T-helper 17 cell (primary cell): Measurements from ENCODE around the gene CEP97. TPM values are rescaled to one million over a fixed set of nuclear protein-coding genes. Genes with fewer than 3 reads are reported as not detected.
"Not testable (repeated sequence)": the region's sequence is repeated elsewhere in the genome, so short reads cannot be mapped to it uniquely, and the experiment has no call there.

Source experiments
- ATAC-seq: fragments of 150-1000 bp; cut with Tn5 transposase; 2 replicates; pipeline ENCODE4 v1.10.0; 2021; ENCODE audit warnings: mild to moderate bottlenecking, moderate library complexity
- DNase-seq, 3 donors: peaks; one replicate each; pipeline versions ENCODE4 v3.0.0 to v3.0.0-alpha.2; 2020 to 2021
- H3K9me3 ChIP-seq: one replicate; pipeline ENCODE4 v1.7.0; 2013; ENCODE audit warnings: low read length, mild to moderate bottlenecking; ENCODE audit not compliant: control insufficient read depth, poor library complexity, severe bottlenecking
- H3K27ac Mint-ChIP-seq: one replicate; pipeline ENCODE4 v1.8.0; 2022; ENCODE audit warnings: mild to moderate bottlenecking, moderate library complexity, mixed read lengths
- H3K27me3 Mint-ChIP-seq: one replicate; pipeline ENCODE4 v1.8.0; 2022; ENCODE audit warnings: mixed read lengths
- H3K36me3 Mint-ChIP-seq: one replicate; pipeline ENCODE4 v1.8.0; 2022; ENCODE audit warnings: low read depth, mixed read lengths
- H3K4me1 Mint-ChIP-seq: one replicate; pipeline ENCODE4 v1.8.0; 2022; ENCODE audit warnings: mild to moderate bottlenecking, mixed read lengths
- H3K4me3 Mint-ChIP-seq: one replicate; pipeline ENCODE4 v1.8.0; 2022; ENCODE audit warnings: mild to moderate bottlenecking, moderate library complexity, mixed read lengths
- total RNA-seq, 4 donors: library from RNA in 2 of 4; stranded (reverse) in 2 of 4; gene quantifications; one replicate each; pipeline ENCODE4 v1.2.3 and lab custom pipeline; 2022 to 2026

The CEP97 gene
- total RNA-seq, 2 donors from 2014 or later, result 10.4 to 11.1 TPM

GRCh38 chr3:101722394-101723173, 1.8 kb upstream of the CEP97 start:
- DNase-seq, result no peak

GRCh38 chr3:101725194-101725889, 928 bp downstream of the CEP97 start:
- Mint-ChIP-seq H3K27ac (peak overlapping the region; percentile 94), H3K4me1 (peaks cover 31% of the 10 kb centered on the region), H3K36me3 (peaks cover 3% of the 10 kb centered on the region), H3K27me3 (no peaks in the 10 kb centered on the region), H3K4me3 (peak overlapping the region; percentile 97)
- DNase-seq, result peak; percentile 12 to 16 (median 15)
- ATAC-seq, result peak; percentile 24
- H3K9me3 ChIP-seq, result no peaks in the 10 kb centered on the region

More at GRCh38 chr3:101722394-101723173, 1.8 kb upstream of the CEP97 start:
- ATAC-seq, result no peak
- Mint-ChIP-seq H3K36me3 (peaks cover 3% of the 10 kb centered on the region), H3K4me1 (peaks cover 31% of the 10 kb centered on the region), H3K27me3 (no peaks in the 10 kb centered on the region), H3K4me3 (peak overlapping the region; percentile 79), H3K27ac (peak overlapping the region; percentile 85)
- H3K9me3 ChIP-seq, result no peaks in the 10 kb centered on the region

GRCh38 chr3:101725890-101726275, 1.5 kb downstream of the CEP97 start:
- no peak for DNase-seq
- Mint-ChIP-seq H3K4me1 (peaks cover 28% of the 10 kb centered on the region), H3K27ac (peak overlapping the region; percentile 94), H3K4me3 (peak overlapping the region; percentile 97), H3K27me3 (no peaks in the 10 kb centered on the region), H3K36me3 (peaks cover 2% of the 10 kb centered on the region)
- ATAC-seq, result no peak
- H3K9me3 ChIP-seq, result no peaks in the 10 kb centered on the region

GRCh38 chr3:101729586-101729985, 5.2 kb downstream of the CEP97 start:
- Mint-ChIP-seq H3K36me3 (peaks cover 8% of the 10 kb centered on the region), H3K4me3 (no peak overlapping the region), H3K4me1 (peaks cover 14% of the 10 kb centered on the region), H3K27me3 (no peaks in the 10 kb centered on the region), H3K27ac (no peak overlapping the region)
- ATAC-seq (no peak), DNase-seq (no peak)
- no peaks in the 10 kb centered on the region for H3K9me3 ChIP-seq

GRCh38 chr3:101730839-101731238, 6.4 kb downstream of the CEP97 start:
- Mint-ChIP-seq H3K4me1 (peaks cover 9% of the 10 kb centered on the region), H3K27me3 (no peaks in the 10 kb centered on the region)
- DNase-seq, result no peak

GRCh38 chr3:101732240-101732641, 7.8 kb downstream of the CEP97 start:
- no peak for ATAC-seq
- no peak overlapping the region for H3K27ac Mint-ChIP-seq
- no peaks in the 10 kb centered on the region for H3K27me3 Mint-ChIP-seq
- peaks cover 6% of the 10 kb centered on the region for H3K4me1 Mint-ChIP-seq
- DNase-seq, result no peak
- H3K36me3 Mint-ChIP-seq, result peaks cover 10% of the 10 kb centered on the region
- no peak overlapping the region for H3K4me3 Mint-ChIP-seq
- H3K9me3 ChIP-seq, result no peaks in the 10 kb centered on the region

More at GRCh38 chr3:101730839-101731238, 6.4 kb downstream of the CEP97 start:
- Mint-ChIP-seq H3K4me3 (no peak overlapping the region), H3K27ac (no peak overlapping the region), H3K36me3 (peaks cover 10% of the 10 kb centered on the region)
- no peaks in the 10 kb centered on the region for H3K9me3 ChIP-seq
- ATAC-seq, result no peak

GRCh38 chr3:101735833-101736232, 11.4 kb downstream of the CEP97 start:
- Mint-ChIP-seq H3K36me3 (peaks cover 12% of the 10 kb centered on the region), H3K4me1 (peaks cover 6% of the 10 kb centered on the region), H3K27me3 (no peaks in the 10 kb centered on the region), H3K4me3 (no peak overlapping the region), H3K27ac (no peak overlapping the region)
- no peaks in the 10 kb centered on the region for H3K9me3 ChIP-seq
- ATAC-seq (no peak), DNase-seq (no peak)

- not testable (repeated sequence) for H3K4me1 Mint-ChIP-seq, DNase-seq, H3K9me3 ChIP-seq, ATAC-seq, H3K27ac Mint-ChIP-seq, H3K36me3 Mint-ChIP-seq, H3K27me3 Mint-ChIP-seq, H3K4me3 Mint-ChIP-seq
These were observed 17.5 kb downstream of the CEP97 start for GRCh38 chr3:101741914-101742313.

- Mint-ChIP-seq H3K36me3 (no peaks in the 10 kb centered on the region), H3K27me3 (no peaks in the 10 kb centered on the region), H3K4me3 (no peak overlapping the region), H3K27ac (peak overlapping the region; percentile 6), H3K4me1 (peaks cover 5% of the 10 kb centered on the region)
- H3K9me3 ChIP-seq, result no peaks in the 10 kb centered on the region
- no peak for DNase-seq
- no peak for ATAC-seq
These were observed 20.4 kb downstream of the CEP97 start for GRCh38 chr3:101744811-101745210.

- not testable (repeated sequence) for H3K36me3 Mint-ChIP-seq, H3K4me1 Mint-ChIP-seq, H3K9me3 ChIP-seq, ATAC-seq, H3K27me3 Mint-ChIP-seq, H3K4me3 Mint-ChIP-seq, DNase-seq, H3K27ac Mint-ChIP-seq
These were observed 21.5 kb downstream of the CEP97 start for GRCh38 chr3:101745934-101746333.

GRCh38 chr3:101753386-101754113, 29.1 kb downstream of the CEP97 start:
- DNase-seq (peak in 2 of 3 donors; percentile 29 to 44), ATAC-seq (peak; percentile 35)
- H3K9me3 ChIP-seq, H3K27me3 Mint-ChIP-seq: not testable (repeated sequence)
- H3K4me3 Mint-ChIP-seq, result peak overlapping the region; percentile 59
- H3K36me3 Mint-ChIP-seq, result peaks cover 22% of the 10 kb centered on the region
- peak overlapping the region; percentile 77 for H3K27ac Mint-ChIP-seq
- peaks cover 12% of the 10 kb centered on the region for H3K4me1 Mint-ChIP-seq

GRCh38 chr3:101758224-101758623, 33.8 kb downstream of the CEP97 start:
- no peak for DNase-seq
- H3K9me3 ChIP-seq, result no peaks in the 10 kb centered on the region
- Mint-ChIP-seq H3K4me1 (peaks cover 24% of the 10 kb centered on the region), H3K4me3 (no peak overlapping the region), H3K27ac (no peak overlapping the region), H3K36me3 (peaks cover 37% of the 10 kb centered on the region), H3K27me3 (no peaks in the 10 kb centered on the region)
- no peak for ATAC-seq

GRCh38 chr3:101762041-101762646, 37.7 kb downstream of the CEP97 start:
- peaks cover 19% of the 10 kb centered on the region for H3K4me1 Mint-ChIP-seq
- H3K4me3 Mint-ChIP-seq, result no peak overlapping the region
- peak overlapping the region; percentile 44 for H3K27ac Mint-ChIP-seq
- no peak for ATAC-seq
- DNase-seq, result no peak
- peaks cover 29% of the 10 kb centered on the region for H3K36me3 Mint-ChIP-seq
- H3K9me3 ChIP-seq, result no peaks in the 10 kb centered on the region
- no peaks in the 10 kb centered on the region for H3K27me3 Mint-ChIP-seq
